Ovary (tissue), 3 donors: ENCODE data around the gene KRT39.

ENCODE experiments used
- CTCF ChIP-seq, 3 donors: fragments of 450-650 bp in 2 of 3; fragments of 200-600 bp in 1 of 3; IDR thresholded peaks; one replicate each; pipeline versions ENCODE4 v1.5.1 to v1.8.0; 2016 to 2022; ENCODE audit warnings: antibody characterized with exemption in 3 of 3, mild to moderate bottlenecking in 1 of 3
- POLR2A ChIP-seq: fragments of 450-650 bp; IDR thresholded peaks from one replicate; pipeline ENCODE4 v1.6.1; 2017; ENCODE audit warnings: antibody characterized with exemption, mild to moderate bottlenecking, moderate library complexity
- donor health status: DM: no; HTN: no; CAD: no.

- TF ChIP-seq POLR2A (no peak), CTCF (IDR thresholded peaks at IDR 0.05) (no peak)
Measured at GRCh38 chr17:40981115-40981514, 14.4 kb upstream of the KRT39 start.
